DMS53 treated with DMSO at 0.1 percent for 48 hours (cell line): ENCODE measurements around the gene ZFPM1.

Experiments used
- DNase-seq: peaks from one replicate; lab custom pipeline; 2025; ENCODE audit not compliant: unreplicated experiment; lab: John Stamatoyannopoulos, UW

ZFPM1 gene

GRCh38 chr16:88433632-88434352 is 19.3 kb upstream of the ZFPM1 start:
- no peak for DNase-seq

GRCh38 chr16:88434353-88434690 is 18.8 kb upstream of the ZFPM1 start:
- no peak for DNase-seq

- DNase-seq, result no peak
Measured at GRCh38 chr16:88434746-88435145, 18.3 kb upstream of the ZFPM1 start.

- no peak for DNase-seq
Measured at GRCh38 chr16:88435437-88436355, 17.4 kb upstream of the ZFPM1 start.

- DNase-seq, result no peak
Measured at GRCh38 chr16:88436796-88437195, 16.3 kb upstream of the ZFPM1 start.

GRCh38 chr16:88437367-88437964 is 15.6 kb upstream of the ZFPM1 start:
- no peak for DNase-seq

GRCh38 chr16:88438084-88438870 is 14.8 kb upstream of the ZFPM1 start:
- no peak for DNase-seq

GRCh38 chr16:88439016-88439415 is 14.1 kb upstream of the ZFPM1 start:
- no peak for DNase-seq

GRCh38 chr16:88439706-88440105 is 13.4 kb upstream of the ZFPM1 start:
- DNase-seq, result no peak

GRCh38 chr16:88440111-88440510 is 13.0 kb upstream of the ZFPM1 start:
- no peak for DNase-seq

GRCh38 chr16:88440686-88441405 is 12.2 kb upstream of the ZFPM1 start:
- DNase-seq, result no peak

- DNase-seq, result no peak
Measured at GRCh38 chr16:88441460-88441859, 11.6 kb upstream of the ZFPM1 start.

GRCh38 chr16:88442383-88442726 is 10.7 kb upstream of the ZFPM1 start:
- DNase-seq, result no peak

GRCh38 chr16:88442727-88443576 is 10.1 kb upstream of the ZFPM1 start:
- peak; percentile 16 for DNase-seq

- DNase-seq, result no peak
Measured at GRCh38 chr16:88444826-88445582, 8.1 kb upstream of the ZFPM1 start.

- no peak for DNase-seq
Measured at GRCh38 chr16:88445583-88445960, 7.5 kb upstream of the ZFPM1 start.

GRCh38 chr16:88446061-88446460 is 7.0 kb upstream of the ZFPM1 start:
- DNase-seq, result no peak

- no peak for DNase-seq
Measured at GRCh38 chr16:88446736-88447135, 6.3 kb upstream of the ZFPM1 start.

- DNase-seq, result no peak
Measured at GRCh38 chr16:88447881-88448280, 5.2 kb upstream of the ZFPM1 start.
